ENCODE results near the gene MRPL41.
"Not testable (repeated sequence)": the region's sequence is repeated elsewhere in the genome, so short reads cannot be mapped to it uniquely, and the experiment has no call there.

The MRPL41 gene

DNA sequence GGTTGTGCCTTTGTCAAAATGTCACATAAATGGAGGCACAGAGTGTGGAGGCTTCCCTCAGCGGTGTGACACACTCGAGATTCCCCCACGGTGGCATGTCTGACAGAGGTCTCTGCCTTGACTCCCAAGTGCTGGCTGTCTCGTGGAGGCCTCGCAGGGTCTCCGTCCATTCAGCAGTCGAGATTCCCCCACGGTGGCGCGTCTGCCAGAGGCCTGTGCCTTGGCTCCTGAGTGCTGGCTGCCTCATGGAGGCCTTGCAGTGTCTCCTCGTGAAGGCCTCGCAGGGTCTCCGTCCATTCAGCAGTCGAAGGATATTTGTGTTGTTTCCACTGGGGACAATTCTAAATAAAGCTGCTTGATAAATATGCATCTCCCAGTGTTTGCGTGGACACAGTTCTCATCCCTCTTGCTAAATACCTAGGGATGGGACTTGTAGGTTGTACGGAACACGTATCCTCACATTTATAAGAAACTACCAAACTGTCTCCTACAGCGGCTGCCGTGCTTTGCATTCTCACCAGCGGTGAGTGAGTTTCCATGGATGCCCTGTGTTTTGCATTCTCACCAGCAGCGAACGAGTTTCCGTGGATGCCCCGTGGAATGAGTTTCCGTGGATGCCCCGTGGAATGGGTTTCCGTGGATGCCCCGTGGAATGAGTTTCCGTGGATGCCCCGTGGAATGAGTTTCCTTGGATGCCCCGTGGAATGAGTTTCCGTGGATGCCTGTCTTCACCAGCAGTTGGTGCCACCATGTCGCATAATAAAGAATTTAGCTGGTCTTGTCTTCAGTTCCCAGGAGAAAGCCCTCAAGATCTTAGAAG is 27.3 kb upstream of the MRPL41 start:
- no CpG with 5 or more reads among the region's 33 CpGs for WGBS (ENCODE audit: insufficient coverage, insufficient read length)
- DNase-seq (ENCODE audit: low read depth, low spot score), result no peak

GRCh38 chr9:137524981-137525317 is 26.7 kb upstream of the MRPL41 start:
- Histone ChIP-seq H3K4me1 (ENCODE audit: control insufficient read depth, insufficient read depth, low read length) (no peaks in the 10 kb centered on the region; the same call in 1 of the 2 replicates), H3K4me3 (ENCODE audit: low read length) (no peak overlapping the region), H3K36me3 (ENCODE audit: control insufficient read depth, insufficient read depth, low read length) (no peaks in the 10 kb centered on the region), H3K27me3 (ENCODE audit: control insufficient read depth, insufficient read depth, low read length) (no peaks in the 10 kb centered on the region), H3K27ac (ENCODE audit: low read length) (no peak overlapping the region), H3K9me3 (ENCODE audit: control insufficient read depth, insufficient read depth, low read length) (no peaks in the 10 kb centered on the region)
- DNase-seq (ENCODE audit: low read depth, low spot score), result no peak
- no CpG with 5 or more reads among the region's 5 CpGs for WGBS (ENCODE audit: insufficient coverage, insufficient read length)

More for the DNA sequence above, 27.3 kb upstream of the MRPL41 start:
- H3K4me1 ChIP-seq (ENCODE audit: control insufficient read depth, insufficient read depth, low read length), result no peaks in the 10 kb centered on the region; the same call in 1 of the 2 replicates
- H3K9me3 ChIP-seq (ENCODE audit: control insufficient read depth, insufficient read depth, low read length), result no peaks in the 10 kb centered on the region
- no peaks in the 10 kb centered on the region for H3K36me3 ChIP-seq (ENCODE audit: control insufficient read depth, insufficient read depth, low read length)
- no peak overlapping the region for H3K27ac ChIP-seq (ENCODE audit: low read length)
- no peaks in the 10 kb centered on the region for H3K27me3 ChIP-seq (ENCODE audit: control insufficient read depth, insufficient read depth, low read length)
- H3K4me3 ChIP-seq (ENCODE audit: low read length), result no peak overlapping the region

DNA sequence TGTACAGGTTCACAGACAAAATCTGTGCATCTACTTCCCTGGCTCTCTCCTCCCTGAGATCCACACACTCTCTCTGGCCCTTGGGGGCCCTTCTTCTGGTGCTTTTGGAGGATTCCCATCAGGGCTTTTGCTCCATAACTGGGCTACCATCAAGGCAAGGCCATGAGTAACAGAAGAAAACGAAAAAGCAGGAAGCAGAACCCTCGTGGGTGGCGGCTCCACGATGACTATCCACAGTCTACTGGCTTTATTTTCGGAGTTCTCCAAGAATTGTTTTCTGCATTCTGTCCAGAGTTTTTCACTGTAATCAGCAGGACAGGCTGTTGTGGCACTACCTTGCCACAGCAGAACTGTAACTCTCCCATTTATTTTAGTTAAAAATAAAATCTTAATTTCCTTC is 21.3 kb upstream of the MRPL41 start:
- no peaks in the 10 kb centered on the region for H3K9me3 ChIP-seq (ENCODE audit: control insufficient read depth, insufficient read depth, low read length)
- no peaks in the 10 kb centered on the region for H3K4me1 ChIP-seq (ENCODE audit: control insufficient read depth, insufficient read depth, low read length)
- no peaks in the 10 kb centered on the region for H3K27me3 ChIP-seq (ENCODE audit: control insufficient read depth, insufficient read depth, low read length)
- no CpG with 5 or more reads among the region's 5 CpGs for WGBS (ENCODE audit: insufficient coverage, insufficient read length)
- no peak for DNase-seq (ENCODE audit: low read depth, low spot score)
- H3K4me3 ChIP-seq (ENCODE audit: low read length), result no peak overlapping the region
- no peak overlapping the region for H3K27ac ChIP-seq (ENCODE audit: low read length)
- H3K36me3 ChIP-seq (ENCODE audit: control insufficient read depth, insufficient read depth, low read length), result no peaks in the 10 kb centered on the region

GRCh38 chr9:137531099-137531765 is 20.4 kb upstream of the MRPL41 start:
- DNase-seq (ENCODE audit: low read depth, low spot score), result no peak
- Histone ChIP-seq H3K36me3 (ENCODE audit: control insufficient read depth, insufficient read depth, low read length) (no peaks in the 10 kb centered on the region), H3K9me3 (ENCODE audit: control insufficient read depth, insufficient read depth, low read length) (no peaks in the 10 kb centered on the region), H3K27ac (ENCODE audit: low read length) (no peak overlapping the region), H3K4me1 (ENCODE audit: control insufficient read depth, insufficient read depth, low read length) (no peaks in the 10 kb centered on the region), H3K27me3 (ENCODE audit: control insufficient read depth, insufficient read depth, low read length) (no peaks in the 10 kb centered on the region), H3K4me3 (ENCODE audit: low read length) (no peak overlapping the region)
- WGBS (ENCODE audit: insufficient coverage, insufficient read length), result no CpG with 5 or more reads among the region's 17 CpGs

DNA sequence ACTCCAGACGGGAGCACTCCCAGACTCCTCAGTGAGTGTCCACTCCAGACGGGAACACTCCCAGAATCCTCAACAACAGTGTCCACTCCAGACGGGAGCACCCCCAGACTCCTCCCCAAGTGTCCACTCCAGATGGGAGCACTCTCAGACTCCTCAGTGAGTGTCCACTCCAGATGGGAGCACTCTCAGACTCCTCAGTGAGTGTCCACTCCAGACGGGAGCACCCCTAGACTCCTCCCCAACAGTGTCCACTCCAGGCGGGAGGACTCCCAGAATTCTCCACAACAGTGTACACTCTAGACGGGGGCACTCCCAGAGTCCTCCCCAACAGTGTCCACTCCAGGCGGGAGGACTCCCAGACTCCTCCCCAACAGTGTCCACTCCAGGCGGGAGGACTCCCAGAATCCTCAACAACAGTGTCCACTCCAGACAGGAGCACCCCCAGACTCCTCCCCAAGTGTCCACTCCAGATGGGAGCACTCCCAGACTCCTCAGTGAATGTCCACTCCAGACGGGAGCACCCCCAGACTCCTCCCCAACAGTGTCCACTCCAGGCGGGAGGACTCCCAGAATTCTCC is 18.7 kb upstream of the MRPL41 start:
- not testable (repeated sequence) for H3K9me3 ChIP-seq (ENCODE audit: control insufficient read depth, insufficient read depth, low read length)

GRCh38 chr9:137534256-137535119 is 17.2 kb upstream of the MRPL41 start:
- DNase-seq (ENCODE audit: low read depth, low spot score), result peak; percentile 31
- no peak overlapping the region for H3K27ac ChIP-seq (ENCODE audit: low read length)

More for the DNA sequence above, 18.7 kb upstream of the MRPL41 start:
- DNase-seq (ENCODE audit: low read depth, low spot score); H3K36me3 ChIP-seq (ENCODE audit: control insufficient read depth, insufficient read depth, low read length); H3K27ac ChIP-seq (ENCODE audit: low read length); H3K27me3 ChIP-seq (ENCODE audit: control insufficient read depth, insufficient read depth, low read length); H3K4me3 ChIP-seq (ENCODE audit: low read length); H3K4me1 ChIP-seq (ENCODE audit: control insufficient read depth, insufficient read depth, low read length): not testable (repeated sequence)
- no CpG with 5 or more reads among the region's 10 CpGs for WGBS (ENCODE audit: insufficient coverage, insufficient read length)

GRCh38 chr9:137535120-137535428 is 16.6 kb upstream of the MRPL41 start:
- Histone ChIP-seq H3K4me1 (ENCODE audit: control insufficient read depth, insufficient read depth, low read length) (no peaks in the 10 kb centered on the region), H3K4me3 (ENCODE audit: low read length) (no peak overlapping the region), H3K27ac (ENCODE audit: low read length) (no peak overlapping the region), H3K9me3 (ENCODE audit: control insufficient read depth, insufficient read depth, low read length) (no peaks in the 10 kb centered on the region), H3K36me3 (ENCODE audit: control insufficient read depth, insufficient read depth, low read length) (no peaks in the 10 kb centered on the region), H3K27me3 (ENCODE audit: control insufficient read depth, insufficient read depth, low read length) (no peaks in the 10 kb centered on the region)
- no peak for DNase-seq (ENCODE audit: low read depth, low spot score)

More at GRCh38 chr9:137534256-137535119, 17.2 kb upstream of the MRPL41 start:
- H3K27me3 ChIP-seq (ENCODE audit: control insufficient read depth, insufficient read depth, low read length), result no peaks in the 10 kb centered on the region
- no peaks in the 10 kb centered on the region for H3K4me1 ChIP-seq (ENCODE audit: control insufficient read depth, insufficient read depth, low read length)
- no peaks in the 10 kb centered on the region for H3K9me3 ChIP-seq (ENCODE audit: control insufficient read depth, insufficient read depth, low read length)
- no peaks in the 10 kb centered on the region for H3K36me3 ChIP-seq (ENCODE audit: control insufficient read depth, insufficient read depth, low read length)
- no CpG with 5 or more reads among the region's 19 CpGs for WGBS (ENCODE audit: insufficient coverage, insufficient read length)
- no peak overlapping the region for H3K4me3 ChIP-seq (ENCODE audit: low read length)

- H3K27ac ChIP-seq (ENCODE audit: low read length); H3K9me3 ChIP-seq (ENCODE audit: control insufficient read depth, insufficient read depth, low read length); H3K4me3 ChIP-seq (ENCODE audit: low read length); H3K4me1 ChIP-seq (ENCODE audit: control insufficient read depth, insufficient read depth, low read length); H3K27me3 ChIP-seq (ENCODE audit: control insufficient read depth, insufficient read depth, low read length); DNase-seq (ENCODE audit: low read depth, low spot score); H3K36me3 ChIP-seq (ENCODE audit: control insufficient read depth, insufficient read depth, low read length): not testable (repeated sequence)
- WGBS (ENCODE audit: insufficient coverage, insufficient read length), result no CpG with 5 or more reads among the region's 16 CpGs
Observed at GRCh38 chr9:137536594-137537131, 15.0 kb upstream of the MRPL41 start.

GRCh38 chr9:137538058-137538457 is 13.6 kb upstream of the MRPL41 start:
- no peak for DNase-seq (ENCODE audit: low read depth, low spot score)
- no CpG with 5 or more reads among the region's 16 CpGs for WGBS (ENCODE audit: insufficient coverage, insufficient read length)

DNA sequence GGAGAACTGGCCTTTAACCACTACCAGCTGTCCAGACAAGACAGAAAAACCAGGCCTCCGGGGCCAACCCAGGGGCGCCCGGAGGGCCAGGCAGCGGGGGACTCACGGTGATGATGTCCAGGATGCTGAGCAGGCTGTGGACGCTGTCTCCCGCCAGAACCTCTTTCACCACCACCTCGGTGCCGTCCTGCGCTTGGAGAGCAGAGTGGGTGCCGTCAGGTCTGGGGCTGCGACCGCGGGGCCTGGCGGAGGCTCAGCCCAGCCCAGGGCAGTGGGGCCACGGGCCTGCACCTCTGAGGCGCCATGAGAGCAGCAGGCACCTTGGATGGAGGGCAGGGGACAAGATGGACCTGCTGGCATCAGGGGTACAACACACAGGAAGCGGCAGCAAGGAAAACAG is 11.1 kb upstream of the MRPL41 start:
- H3K4me1 ChIP-seq (ENCODE audit: control insufficient read depth, insufficient read depth, low read length), result no peaks in the 10 kb centered on the region

More at GRCh38 chr9:137538058-137538457, 13.6 kb upstream of the MRPL41 start:
- H3K36me3 ChIP-seq (ENCODE audit: control insufficient read depth, insufficient read depth, low read length), result no peaks in the 10 kb centered on the region
- no peak overlapping the region for H3K4me3 ChIP-seq (ENCODE audit: low read length)
- H3K27ac ChIP-seq (ENCODE audit: low read length), result no peak overlapping the region
- H3K4me1 ChIP-seq (ENCODE audit: control insufficient read depth, insufficient read depth, low read length), result no peaks in the 10 kb centered on the region
- no peaks in the 10 kb centered on the region for H3K27me3 ChIP-seq (ENCODE audit: control insufficient read depth, insufficient read depth, low read length)
- H3K9me3 ChIP-seq (ENCODE audit: control insufficient read depth, insufficient read depth, low read length), result no peaks in the 10 kb centered on the region

More for the DNA sequence above, 11.1 kb upstream of the MRPL41 start:
- H3K36me3 ChIP-seq (ENCODE audit: control insufficient read depth, insufficient read depth, low read length), result no peaks in the 10 kb centered on the region
- no peaks in the 10 kb centered on the region for H3K9me3 ChIP-seq (ENCODE audit: control insufficient read depth, insufficient read depth, low read length)
- H3K27me3 ChIP-seq (ENCODE audit: control insufficient read depth, insufficient read depth, low read length), result no peaks in the 10 kb centered on the region
- no CpG with 5 or more reads among the region's 18 CpGs for WGBS (ENCODE audit: insufficient coverage, insufficient read length)
- no peak for DNase-seq (ENCODE audit: low read depth, low spot score)
- no peak overlapping the region for H3K27ac ChIP-seq (ENCODE audit: low read length)
- no peak overlapping the region for H3K4me3 ChIP-seq (ENCODE audit: low read length)

All from iPS DF 6.9 (cell line).